Subcutaneous abdominal adipose tissue (tissue), 5 donors: ENCODE measurements around the gene DNTT.

Source experiments
- H3K27ac ChIP-seq: one replicate; pipeline ENCODE4 v1.7.0; 2013; ENCODE audit warnings: low read depth, mild to moderate bottlenecking, inconsistent platforms, low read length, moderate library complexity
- H3K27me3 ChIP-seq, 5 donors: one replicate each; pipeline ENCODE4 v1.7.0; 2013; ENCODE audit warnings: low read length in 5 of 5, inconsistent platforms in 1 of 5; ENCODE audit not compliant: control insufficient read depth in 5 of 5, insufficient read depth in 4 of 5
- H3K36me3 ChIP-seq, 5 donors: one replicate each; pipeline ENCODE4 v1.7.0; 2013; ENCODE audit warnings: low read length in 5 of 5; ENCODE audit not compliant: control insufficient read depth in 5 of 5, insufficient read depth in 5 of 5
- H3K4me1 ChIP-seq, 5 donors: one replicate each; pipeline ENCODE4 v1.7.0; 2013; ENCODE audit warnings: low read length in 5 of 5, mild to moderate bottlenecking in 3 of 5, moderate library complexity in 1 of 5; ENCODE audit not compliant: control insufficient read depth in 5 of 5, insufficient read depth in 5 of 5
- H3K4me3 ChIP-seq, 5 donors: one replicate each; pipeline ENCODE4 v1.7.0; 2013; ENCODE audit warnings: low read length in 5 of 5, low read depth in 1 of 5
- H3K9ac ChIP-seq, 5 donors: one replicate each; pipeline ENCODE4 v1.7.0; 2013; ENCODE audit warnings: low read length in 5 of 5, mild to moderate bottlenecking in 4 of 5, moderate library complexity in 3 of 5
- H3K9me3 ChIP-seq, 5 donors: one replicate each; pipeline ENCODE4 v1.7.0; 2013; ENCODE audit warnings: low read length in 5 of 5; ENCODE audit not compliant: control insufficient read depth in 5 of 5
- donor health status: healthy.
- donor health status: healthy.
- donor health status: healthy.
- donor health status: healthy.
- donor health status: healthy.

DNTT gene

DNA sequence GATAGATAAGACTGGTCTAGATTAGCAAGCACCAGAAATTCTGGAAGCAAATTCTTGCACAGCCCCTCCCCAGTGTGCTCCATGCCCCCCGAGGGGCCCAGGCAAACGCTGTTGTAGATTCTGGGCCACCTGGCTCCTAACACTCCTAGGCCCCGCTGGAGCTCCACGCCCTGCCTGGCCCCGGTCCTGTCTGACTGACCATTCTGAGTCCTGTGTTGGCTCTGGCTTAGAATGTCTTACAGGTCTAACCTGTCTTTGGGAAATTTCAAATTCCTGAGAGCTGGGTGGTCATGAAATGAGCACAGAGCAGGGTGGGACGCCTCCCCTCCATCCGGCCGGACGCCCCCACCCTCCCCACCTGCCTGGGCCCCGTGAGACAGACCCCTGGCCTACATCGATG is 67.1 kb downstream of the DNTT start:
- peaks cover 5 to 10% (median 9%) of the 10 kb centered on the region in 5 donors for H3K4me1 ChIP-seq
- H3K27ac ChIP-seq = no peak overlapping the region
- H3K9ac ChIP-seq = no peak overlapping the region
- no peak overlapping the region for H3K4me3 ChIP-seq
- no peaks in the 10 kb centered on the region for H3K36me3 ChIP-seq
- H3K9me3 ChIP-seq = no peaks in the 10 kb centered on the region
- H3K27me3 ChIP-seq = peaks cover 0 to 13% (median 9%) of the 10 kb centered on the region in 5 donors

DNA sequence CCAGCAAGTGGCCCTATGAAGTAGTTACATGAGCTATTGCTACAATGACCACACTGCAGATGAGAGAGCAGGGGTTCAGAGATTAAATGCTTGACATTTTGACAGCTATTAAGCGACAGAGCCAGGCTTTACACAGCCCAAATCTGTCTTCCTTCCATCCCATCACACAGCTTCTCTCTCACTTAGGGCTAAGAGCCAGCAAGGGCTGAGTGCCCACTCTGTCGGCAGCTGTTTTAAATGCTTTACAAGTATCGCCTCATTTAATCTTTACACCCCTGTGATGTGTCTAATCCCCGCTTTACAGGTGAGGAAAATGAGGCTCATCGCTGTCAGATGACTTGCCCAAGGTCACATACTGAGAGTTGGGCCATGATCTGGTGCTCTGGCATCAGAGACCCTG is 69.8 kb downstream of the DNTT start:
- Histone ChIP-seq H3K9ac (no peak overlapping the region), H3K36me3 (no peaks in the 10 kb centered on the region), H3K27me3 (peaks cover 0 to 32% (median 20%) of the 10 kb centered on the region in 5 donors), H3K4me1 (peaks cover 6 to 10% (median 9%) of the 10 kb centered on the region in 5 donors), H3K4me3 (no peak overlapping the region), H3K27ac (no peak overlapping the region), H3K9me3 (no peaks in the 10 kb centered on the region)

DNA sequence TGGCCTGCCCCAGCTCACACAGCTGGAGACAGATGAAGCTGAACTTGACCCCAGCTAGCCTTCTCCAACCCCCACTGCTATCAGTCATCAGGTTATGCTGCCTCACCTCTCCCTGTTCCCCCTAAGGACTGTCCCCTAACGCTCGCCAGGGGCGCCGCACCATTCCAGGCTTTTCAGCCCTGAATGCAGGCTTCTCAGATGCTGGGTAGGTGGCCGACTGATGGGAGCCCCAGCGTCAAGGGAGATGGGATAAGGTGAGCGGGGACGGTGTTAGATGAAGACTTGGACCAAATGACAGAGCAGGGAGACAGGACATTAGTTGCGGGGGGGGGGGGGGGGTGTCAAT is 70.4 kb downstream of the DNTT start:
- H3K4me1 ChIP-seq = peaks cover 6 to 10% (median 9%) of the 10 kb centered on the region in 5 donors
- H3K9me3 ChIP-seq = no peaks in the 10 kb centered on the region
- H3K27ac ChIP-seq = no peak overlapping the region
- peak overlapping the region in 4 of 5 donors; percentile 56 to 75 (median 72) for H3K4me3 ChIP-seq
- H3K36me3 ChIP-seq = no peaks in the 10 kb centered on the region
- peak overlapping the region in 1 of 5 donors; percentile 15 for H3K9ac ChIP-seq
- H3K27me3 ChIP-seq = peaks cover 0 to 33% (median 20%) of the 10 kb centered on the region in 5 donors

DNA sequence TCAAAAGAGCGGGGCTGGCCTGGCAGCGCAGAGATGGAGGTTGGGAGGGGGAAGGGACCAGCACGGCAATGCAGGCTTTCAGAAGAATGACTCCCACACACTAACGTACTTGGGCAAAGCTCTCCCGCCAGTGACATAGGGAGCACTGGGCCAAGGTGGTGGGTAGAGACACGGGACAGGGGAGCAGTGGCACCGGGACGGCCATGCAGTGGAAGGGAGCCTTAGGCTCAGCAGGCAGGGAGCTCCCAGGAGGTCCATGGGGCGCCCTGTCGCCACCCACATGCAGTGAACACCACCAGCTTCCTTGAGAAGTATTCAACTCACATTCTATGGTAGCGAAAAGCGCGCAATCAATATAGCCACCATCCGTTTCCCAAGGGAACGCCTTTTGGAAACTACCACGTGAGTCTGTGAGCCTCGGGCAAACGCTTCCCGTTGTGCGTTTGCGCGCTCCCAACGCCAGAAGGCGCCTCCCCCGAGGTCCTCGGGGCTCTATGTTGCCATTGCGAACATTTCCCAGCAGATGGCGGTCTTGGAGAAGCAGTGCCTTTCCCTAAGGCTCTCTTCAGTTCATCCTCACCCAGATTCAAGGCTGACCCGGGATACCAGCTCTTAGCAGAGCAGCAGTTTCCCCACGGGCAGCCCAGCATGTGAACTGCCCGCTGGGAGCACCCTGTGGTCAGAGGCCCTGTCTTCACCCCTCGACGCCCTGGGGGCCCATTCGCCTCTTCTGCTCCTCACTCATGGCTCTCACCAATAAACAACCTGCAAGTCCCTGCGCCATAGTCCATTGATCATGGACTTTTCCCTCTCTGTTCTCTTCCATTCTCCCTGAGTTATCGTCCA is 71.0 kb downstream of the DNTT start:
- peak overlapping the region in 4 of 5 donors; percentile 15 to 62 (median 48) for H3K9ac ChIP-seq
- no peaks in the 10 kb centered on the region for H3K36me3 ChIP-seq
- H3K4me1 ChIP-seq = peaks cover 6 to 10% (median 9%) of the 10 kb centered on the region in 5 donors
- peak overlapping the region; percentile 56 to 75 (median 71) for H3K4me3 ChIP-seq
- peaks cover 0 to 33% (median 23%) of the 10 kb centered on the region in 5 donors for H3K27me3 ChIP-seq
- no peak overlapping the region for H3K27ac ChIP-seq
- no peaks in the 10 kb centered on the region for H3K9me3 ChIP-seq

DNA sequence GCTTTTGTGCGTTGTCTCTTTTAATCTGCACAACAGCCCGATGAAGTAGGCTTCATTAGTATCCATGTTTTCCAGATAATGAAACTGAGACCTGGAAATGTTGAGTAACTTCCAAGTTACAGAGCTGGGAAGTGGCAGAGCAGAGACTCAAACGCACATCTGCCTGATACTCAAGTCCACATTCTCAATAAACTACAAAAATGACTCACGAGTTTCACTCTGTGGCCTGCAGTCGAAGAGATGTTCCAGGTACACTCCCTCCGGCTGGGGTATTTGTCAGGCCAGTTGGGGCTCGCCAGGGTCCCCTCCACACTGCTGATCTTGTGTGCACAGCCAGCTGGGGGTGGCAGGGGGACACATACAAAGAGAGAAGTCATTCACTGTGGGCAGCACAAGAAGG is 72.2 kb downstream of the DNTT start:
- peaks cover 0 to 36% (median 28%) of the 10 kb centered on the region in 5 donors for H3K27me3 ChIP-seq
- no peaks in the 10 kb centered on the region for H3K9me3 ChIP-seq
- peaks cover 5 to 10% (median 7%) of the 10 kb centered on the region in 5 donors for H3K4me1 ChIP-seq
- no peak overlapping the region for H3K27ac ChIP-seq
- no peaks in the 10 kb centered on the region for H3K36me3 ChIP-seq
- H3K9ac ChIP-seq = no peak overlapping the region
- no peak overlapping the region for H3K4me3 ChIP-seq

DNA sequence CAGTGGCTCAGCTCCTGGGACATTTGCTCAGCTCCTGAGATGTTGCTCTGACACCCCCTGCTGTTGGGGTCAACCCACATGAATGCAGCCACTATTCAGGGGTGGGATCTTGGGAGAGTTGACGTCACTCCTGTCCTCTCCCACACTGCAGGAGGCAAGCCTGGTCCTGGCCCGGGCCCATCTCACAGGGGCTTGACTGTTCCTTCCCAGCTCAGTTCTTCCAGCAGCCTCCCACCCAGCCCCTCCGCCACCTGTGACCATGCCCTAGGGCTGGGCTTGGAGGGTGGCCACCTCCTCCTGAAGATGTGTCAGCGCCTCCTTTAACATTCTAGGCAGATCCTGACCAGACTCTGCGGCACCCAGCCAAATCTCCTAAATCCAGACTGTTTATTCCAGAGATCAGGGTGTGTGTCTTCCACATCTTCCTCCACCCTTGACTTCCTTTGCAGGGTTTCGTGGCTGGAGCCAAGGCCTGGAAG is 73.6 kb downstream of the DNTT start:
- H3K27ac ChIP-seq = no peak overlapping the region
- H3K27me3 ChIP-seq = peaks cover 0 to 36% (median 28%) of the 10 kb centered on the region in 5 donors
- H3K4me3 ChIP-seq = no peak overlapping the region
- H3K4me1 ChIP-seq = peaks cover 5 to 10% (median 7%) of the 10 kb centered on the region in 5 donors
- no peaks in the 10 kb centered on the region for H3K36me3 ChIP-seq
- H3K9ac ChIP-seq = no peak overlapping the region
- no peaks in the 10 kb centered on the region for H3K9me3 ChIP-seq

DNA sequence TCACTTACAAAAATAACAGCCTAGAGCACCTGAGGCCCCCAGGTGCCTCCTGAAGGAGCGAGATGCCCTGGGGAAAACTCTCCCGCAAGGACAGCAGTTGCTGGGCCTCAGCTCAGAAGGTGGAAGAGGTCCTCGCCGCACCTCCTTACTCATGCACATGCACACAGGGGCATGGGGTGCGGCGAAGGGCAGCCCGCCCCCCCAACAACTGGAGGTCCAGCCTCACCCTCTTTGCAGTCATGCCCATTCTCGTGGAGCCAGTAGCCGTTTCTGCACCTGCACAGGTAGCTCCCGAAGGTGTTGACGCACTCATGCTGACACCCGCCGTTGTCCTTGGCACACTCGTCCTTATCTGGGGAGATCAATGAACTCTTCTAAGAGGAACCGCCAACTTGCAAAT is 74.5 kb downstream of the DNTT start:
- Histone ChIP-seq H3K36me3 (no peaks in the 10 kb centered on the region), H3K4me3 (no peak overlapping the region), H3K9me3 (no peaks in the 10 kb centered on the region), H3K9ac (no peak overlapping the region), H3K4me1 (peaks cover 5 to 10% (median 7%) of the 10 kb centered on the region in 5 donors), H3K27me3 (peaks cover 0 to 31% (median 26%) of the 10 kb centered on the region in 5 donors), H3K27ac (no peak overlapping the region)

DNA sequence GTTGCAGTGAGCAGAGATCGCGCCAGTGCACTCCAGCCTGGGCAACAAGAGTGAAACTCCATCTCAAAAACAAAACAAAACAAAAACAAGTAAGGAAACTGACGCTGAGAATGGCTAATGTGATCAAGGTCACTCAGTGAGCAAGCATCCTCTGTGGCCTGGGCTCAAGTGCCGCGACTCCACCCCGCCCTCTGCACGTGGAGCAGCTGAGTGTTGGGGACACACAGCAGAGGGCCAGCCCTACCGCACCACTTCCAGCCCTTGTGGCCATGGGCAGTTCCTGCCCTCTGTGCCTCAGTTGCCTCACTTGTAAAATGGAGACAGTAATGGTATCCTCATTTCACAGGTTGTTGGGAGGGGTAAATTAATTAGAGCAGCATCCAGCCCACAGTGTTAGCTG is 75.5 kb downstream of the DNTT start:
- Histone ChIP-seq H3K27me3 (peaks cover 5 to 33% (median 23%) of the 10 kb centered on the region in 5 donors), H3K9me3 (no peaks in the 10 kb centered on the region), H3K27ac (no peak overlapping the region), H3K4me1 (peaks cover 4 to 8% (median 5%) of the 10 kb centered on the region in 5 donors), H3K36me3 (no peaks in the 10 kb centered on the region), H3K9ac (no peak overlapping the region), H3K4me3 (no peak overlapping the region)

DNA sequence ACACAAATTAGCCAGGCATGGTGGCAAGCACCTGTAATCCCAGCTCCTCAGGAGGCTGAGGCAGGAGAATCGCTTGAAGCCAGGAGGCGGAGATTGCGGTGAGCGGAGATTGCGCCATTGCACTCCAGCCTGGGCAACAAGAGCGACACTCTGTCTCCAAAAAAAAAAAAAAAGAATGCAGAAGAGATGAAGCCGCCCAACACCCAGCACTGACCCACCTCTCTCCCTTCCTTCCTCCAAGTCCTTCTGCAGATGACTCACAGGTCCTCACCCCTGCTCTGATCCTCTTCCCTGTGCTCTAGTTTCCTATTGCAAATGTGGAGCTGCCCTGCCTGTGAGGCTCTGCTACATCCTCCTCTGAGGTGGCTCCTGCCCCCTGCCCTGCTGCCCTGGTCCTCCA is 76.6 kb downstream of the DNTT start:
- Histone ChIP-seq H3K36me3 (no peaks in the 10 kb centered on the region), H3K4me3 (no peak overlapping the region), H3K27ac (no peak overlapping the region), H3K9ac (no peak overlapping the region), H3K27me3 (peaks cover 7 to 41% (median 31%) of the 10 kb centered on the region in 5 donors), H3K9me3 (no peaks in the 10 kb centered on the region), H3K4me1 (peaks cover 0 to 1% (median 0%) of the 10 kb centered on the region in 5 donors)

DNA sequence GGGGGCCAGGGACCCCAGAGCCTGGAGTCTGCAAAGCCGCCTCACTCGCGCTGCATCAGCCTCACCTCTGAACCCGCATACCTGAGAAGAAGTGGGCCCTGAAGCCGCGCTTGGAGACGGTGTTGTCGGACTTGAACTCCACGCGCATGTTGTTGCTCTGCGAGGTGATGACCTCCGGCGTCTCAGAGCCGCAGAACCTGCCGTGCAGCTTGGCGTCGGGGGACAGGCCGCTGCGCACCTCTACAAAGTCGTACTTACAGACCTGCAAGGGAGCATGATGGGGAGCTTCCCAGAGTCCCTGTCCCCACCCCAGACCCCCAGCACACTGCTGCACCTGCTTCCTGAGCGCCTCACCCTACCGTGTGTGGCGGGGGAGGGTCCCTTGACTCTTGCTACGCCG is 80.3 kb downstream of the DNTT start:
- Histone ChIP-seq H3K4me3 (no peak overlapping the region), H3K9ac (no peak overlapping the region), H3K4me1 (no peaks in the 10 kb centered on the region), H3K36me3 (no peaks in the 10 kb centered on the region), H3K27me3 (peaks cover 14 to 34% (median 27%) of the 10 kb centered on the region in 5 donors), H3K9me3 (no peaks in the 10 kb centered on the region), H3K27ac (no peak overlapping the region)
